Spleen (tissue), 7 donors: Measurements from ENCODE around the gene SOAT2.

Experiments used
- POLR2A ChIP-seq, 3 donors: fragments of 450-650 bp; IDR thresholded peaks; one replicate each; pipeline ENCODE4 v1.5.1; 2017; ENCODE audit warnings: antibody characterized with exemption in 3 of 3, mild to moderate bottlenecking in 1 of 3
- POLR2AphosphoS5 ChIP-seq, 3 donors: sonication (generic); formaldehyde crosslinking; IDR thresholded peaks; one replicate each; pipeline ENCODE4 v1.5.1; 2017; ENCODE audit warnings: antibody characterized with exemption in 3 of 3
- TF ChIP-seq, protein P1 (sequence below), 11 experiments: fragments of 200-600 bp in 7 of 11; fragments of 450-650 bp in 4 of 11; sonication (generic) in 4 of 11; IDR thresholded peaks in 8 of 11; conservative IDR thresholded peaks in 3 of 11; 1 replicate in 7 of 11; 2 replicates in 4 of 11; pipeline versions ENCODE4 v1.4.0 to v1.8.0; 2016 to 2021; ENCODE audit warnings: antibody characterized with exemption in 11 of 11, inconsistent platforms in 4 of 11, mild to moderate bottlenecking in 1 of 11
- donor health status: DM: no; HTN: no; CAD: no; lungs with moderate emphysema.
- donor health status: DM: no; HTN: no; CAD: no.
- donor health status: DM: no; HTN: no; CAD: no.

DNA sequence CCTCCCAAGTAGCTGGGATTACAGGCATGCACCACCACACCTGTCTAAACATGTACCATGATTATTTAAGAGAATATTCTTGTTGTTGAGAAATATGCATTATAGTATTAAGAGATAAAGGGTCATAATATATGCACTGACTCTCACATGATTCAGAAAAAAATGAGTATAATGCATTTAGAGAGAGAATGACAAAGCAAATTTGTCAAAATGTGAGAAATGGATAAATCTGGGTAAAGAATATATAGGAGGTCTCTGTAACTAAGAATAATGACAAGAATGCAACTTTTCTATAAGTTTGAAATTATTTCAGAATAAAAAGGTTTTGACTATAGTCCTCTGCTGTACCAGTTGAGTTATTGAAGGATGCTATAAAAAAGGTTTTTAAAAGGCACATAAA lies 49.1 kb downstream of the SOAT2 start:
- no peak for TF ChIP-seq POLR2A (IDR thresholded peaks at IDR 0.05)
- TF ChIP-seq, protein P1, sequence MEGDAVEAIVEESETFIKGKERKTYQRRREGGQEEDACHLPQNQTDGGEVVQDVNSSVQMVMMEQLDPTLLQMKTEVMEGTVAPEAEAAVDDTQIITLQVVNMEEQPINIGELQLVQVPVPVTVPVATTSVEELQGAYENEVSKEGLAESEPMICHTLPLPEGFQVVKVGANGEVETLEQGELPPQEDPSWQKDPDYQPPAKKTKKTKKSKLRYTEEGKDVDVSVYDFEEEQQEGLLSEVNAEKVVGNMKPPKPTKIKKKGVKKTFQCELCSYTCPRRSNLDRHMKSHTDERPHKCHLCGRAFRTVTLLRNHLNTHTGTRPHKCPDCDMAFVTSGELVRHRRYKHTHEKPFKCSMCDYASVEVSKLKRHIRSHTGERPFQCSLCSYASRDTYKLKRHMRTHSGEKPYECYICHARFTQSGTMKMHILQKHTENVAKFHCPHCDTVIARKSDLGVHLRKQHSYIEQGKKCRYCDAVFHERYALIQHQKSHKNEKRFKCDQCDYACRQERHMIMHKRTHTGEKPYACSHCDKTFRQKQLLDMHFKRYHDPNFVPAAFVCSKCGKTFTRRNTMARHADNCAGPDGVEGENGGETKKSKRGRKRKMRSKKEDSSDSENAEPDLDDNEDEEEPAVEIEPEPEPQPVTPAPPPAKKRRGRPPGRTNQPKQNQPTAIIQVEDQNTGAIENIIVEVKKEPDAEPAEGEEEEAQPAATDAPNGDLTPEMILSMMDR (IDR thresholded peaks at IDR 0.05 in 8 of 11, conservative IDR thresholded peaks at IDR 0.05 in 3 of 11), result no peak
- TF ChIP-seq POLR2AphosphoS5 (IDR thresholded peaks at IDR 0.05), result no peak
